Measurements from ENCODE around the gene ANTXR1. TPM values are rescaled to one million over a fixed set of nuclear protein-coding genes. Genes with fewer than 3 reads are reported as not detected.

ANTXR1 gene
- total RNA-seq, 1 donor from 2014 or later = not detected

GRCh38 chr2:69125816-69126215, 112.8 kb downstream of the ANTXR1 start:
- ChIA-PET CTCF (no interaction called here), POLR2A (no interaction called here)
- Mint-ChIP-seq H3K27me3 (peaks cover 15% of the 10 kb centered on the region), H3K4me3 (no peak overlapping the region), H3K27ac (no peak overlapping the region), H3K9me3 (no peaks in the 10 kb centered on the region), H3K36me3 (ENCODE audit: low read depth) (no peaks in the 10 kb centered on the region), H3K4me1 (no peaks in the 10 kb centered on the region)
- intact Hi-C loops (cut with micrococcal nuclease) = no loop called here
- no peak for TF ChIP-seq CTCF (IDR thresholded peaks at IDR 0.05)
- DNase-seq (no peak), ATAC-seq (ENCODE audit: low read depth) (no peak)

- no peak for ATAC-seq (ENCODE audit: low read depth)
- no peak for TF ChIP-seq CTCF (IDR thresholded peaks at IDR 0.05)
- DNase-seq = no peak
- H3K27me3 Mint-ChIP-seq = peaks cover 15% of the 10 kb centered on the region
- CTCF ChIA-PET = no interaction called here
- no peaks in the 10 kb centered on the region for H3K4me1 Mint-ChIP-seq
- H3K36me3 Mint-ChIP-seq (ENCODE audit: low read depth) = no peaks in the 10 kb centered on the region
- no peak overlapping the region for H3K27ac Mint-ChIP-seq
- no peak overlapping the region for H3K4me3 Mint-ChIP-seq
- POLR2A ChIA-PET = no interaction called here
- intact Hi-C loops (cut with micrococcal nuclease) = no loop called here
- no peaks in the 10 kb centered on the region for H3K9me3 Mint-ChIP-seq
Observed at GRCh38 chr2:69126341-69126740, 113.4 kb downstream of the ANTXR1 start.

GRCh38 chr2:69131452-69131851, 118.5 kb downstream of the ANTXR1 start:
- Mint-ChIP-seq H3K27ac (no peak overlapping the region), H3K9me3 (no peaks in the 10 kb centered on the region), H3K4me1 (no peaks in the 10 kb centered on the region), H3K4me3 (no peak overlapping the region), H3K36me3 (ENCODE audit: low read depth) (no peaks in the 10 kb centered on the region), H3K27me3 (peaks cover 14% of the 10 kb centered on the region)
- no peak for ATAC-seq (ENCODE audit: low read depth)
- ChIA-PET CTCF (no interaction called here), POLR2A (no interaction called here)
- TF ChIP-seq CTCF (IDR thresholded peaks at IDR 0.05) = no peak
- intact Hi-C loops (cut with micrococcal nuclease) = no loop called here
- DNase-seq = no peak

DNA sequence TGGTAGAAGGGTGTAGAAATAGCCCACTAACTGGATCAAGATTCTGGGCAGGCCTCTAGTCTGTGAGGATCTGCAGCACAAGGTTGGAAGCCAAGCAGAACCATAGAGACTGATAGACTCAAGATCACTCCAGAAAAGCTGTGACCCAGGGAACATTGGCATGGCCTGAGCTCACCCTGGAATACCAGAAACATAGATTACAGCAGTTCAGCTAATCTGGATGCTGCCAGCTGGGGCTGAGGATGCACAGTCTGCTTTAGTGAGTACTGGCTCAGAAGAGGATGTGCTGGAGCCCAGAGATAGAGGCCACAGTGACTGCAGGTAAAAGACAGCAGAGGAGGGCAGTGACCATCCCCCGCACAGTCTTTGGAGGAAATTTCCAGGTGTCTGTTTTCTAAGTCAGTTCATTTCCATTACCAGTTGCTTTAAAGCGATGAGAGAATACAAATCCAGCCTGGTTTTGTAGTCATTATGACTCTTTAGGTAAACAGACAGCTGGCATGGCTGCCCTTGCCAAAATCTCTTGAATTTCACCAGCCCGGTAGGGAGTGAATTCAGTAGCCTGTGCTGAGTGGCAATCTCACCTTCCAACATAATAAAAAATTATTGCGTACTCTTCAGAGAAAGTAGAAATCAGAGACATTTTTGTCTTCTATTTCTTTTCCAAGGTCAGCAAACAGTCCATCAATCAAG, 119.2 kb downstream of the ANTXR1 start:
- ATAC-seq (ENCODE audit: low read depth) = no peak
- Mint-ChIP-seq H3K9me3 (no peaks in the 10 kb centered on the region), H3K4me3 (no peak overlapping the region), H3K4me1 (no peaks in the 10 kb centered on the region), H3K27me3 (peaks cover 14% of the 10 kb centered on the region), H3K36me3 (ENCODE audit: low read depth) (no peaks in the 10 kb centered on the region), H3K27ac (no peak overlapping the region)
- POLR2A ChIA-PET = no interaction called here
- intact Hi-C loops (cut with micrococcal nuclease) = no loop called here
- DNase-seq = no peak
- TF ChIP-seq CTCF (IDR thresholded peaks at IDR 0.05) = no peak
- CTCF ChIA-PET = no interaction called here

DNA sequence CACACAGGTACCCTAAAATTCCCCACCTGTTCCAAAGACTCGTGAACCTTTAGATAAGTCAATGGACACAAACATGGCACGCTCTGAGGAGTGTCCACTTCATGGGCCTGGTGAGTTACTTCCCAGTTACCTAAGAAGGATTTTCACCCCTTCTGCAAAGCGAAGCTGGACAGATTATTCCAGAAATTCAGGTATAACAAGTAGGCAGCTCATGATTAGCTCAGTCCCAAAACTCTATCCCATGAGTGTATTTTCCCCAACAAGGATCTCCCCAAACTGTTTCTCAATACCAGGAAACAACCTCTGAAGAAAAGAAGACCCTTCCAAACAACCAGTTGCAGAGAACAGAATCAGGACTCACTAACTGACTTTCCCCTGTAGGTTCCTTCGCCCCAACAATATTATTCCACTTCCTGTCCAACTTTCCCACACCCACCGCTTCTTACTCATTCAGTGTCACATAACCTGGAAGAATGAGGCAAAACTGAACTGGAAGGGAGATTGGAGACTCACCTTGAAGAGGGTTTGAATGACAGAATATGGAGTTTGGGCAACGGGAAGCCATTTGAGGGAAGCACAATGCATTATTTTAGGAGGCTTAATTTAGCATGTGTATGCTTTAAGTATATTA, 120.1 kb downstream of the ANTXR1 start:
- Mint-ChIP-seq H3K27me3 (peaks cover 9% of the 10 kb centered on the region), H3K4me3 (no peak overlapping the region), H3K4me1 (no peaks in the 10 kb centered on the region), H3K36me3 (ENCODE audit: low read depth) (no peaks in the 10 kb centered on the region), H3K9me3 (no peaks in the 10 kb centered on the region), H3K27ac (no peak overlapping the region)
- ATAC-seq (ENCODE audit: low read depth) (no peak), DNase-seq (no peak)
- ChIA-PET CTCF (no interaction called here), POLR2A (no interaction called here)
- TF ChIP-seq CTCF (IDR thresholded peaks at IDR 0.05) = no peak
- intact Hi-C loops (cut with micrococcal nuclease) = no loop called here

Data from activated B cell treated with CpG ODN at 0.5 μM for 24 hours (primary cell).